NCI-H2196 (cell line): Measurements from ENCODE around the gene DCAF5.
"Not testable (repeated sequence)": the region's sequence is repeated elsewhere in the genome, so short reads cannot be mapped to it uniquely, and the experiment has no call there.

Source experiments
- DNase-seq: peaks from one replicate; lab custom pipeline; 2025; ENCODE audit not compliant: unreplicated experiment; lab: John Stamatoyannopoulos, UW

Gene DCAF5

DNA sequence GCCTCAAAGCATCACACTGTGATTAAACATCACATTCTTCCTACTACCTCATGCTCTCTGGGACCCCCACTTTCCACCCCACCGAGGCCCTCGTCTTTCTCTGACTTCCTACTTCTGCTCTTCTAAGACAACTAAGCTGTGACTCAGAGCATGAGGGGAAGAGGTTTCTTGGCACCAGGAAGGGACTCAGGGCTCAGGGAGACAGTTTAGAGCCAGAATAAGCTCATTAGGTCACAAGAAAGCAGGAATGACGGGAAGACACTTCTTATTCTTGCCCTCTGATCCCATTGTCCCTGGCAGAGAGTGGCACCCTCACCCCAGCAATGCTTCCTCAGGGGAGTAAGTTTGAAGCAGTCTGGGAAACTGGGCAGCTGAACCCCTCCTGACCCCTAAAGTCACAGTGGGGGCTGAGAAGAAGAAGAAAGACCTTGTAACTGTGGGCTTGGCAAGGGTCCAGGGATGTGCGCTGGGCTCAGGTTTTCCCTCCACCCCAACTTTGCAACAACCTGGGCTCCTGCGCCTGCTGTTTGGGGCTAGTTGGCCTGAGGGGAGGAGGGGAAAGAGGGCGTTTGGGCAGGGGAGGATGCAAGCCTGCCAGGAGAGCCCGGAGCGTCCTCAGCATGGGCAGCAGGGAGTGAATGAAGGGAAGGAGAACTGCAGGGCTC lies 109.2 kb downstream of the DCAF5 start:
- no peak for DNase-seq

DNA sequence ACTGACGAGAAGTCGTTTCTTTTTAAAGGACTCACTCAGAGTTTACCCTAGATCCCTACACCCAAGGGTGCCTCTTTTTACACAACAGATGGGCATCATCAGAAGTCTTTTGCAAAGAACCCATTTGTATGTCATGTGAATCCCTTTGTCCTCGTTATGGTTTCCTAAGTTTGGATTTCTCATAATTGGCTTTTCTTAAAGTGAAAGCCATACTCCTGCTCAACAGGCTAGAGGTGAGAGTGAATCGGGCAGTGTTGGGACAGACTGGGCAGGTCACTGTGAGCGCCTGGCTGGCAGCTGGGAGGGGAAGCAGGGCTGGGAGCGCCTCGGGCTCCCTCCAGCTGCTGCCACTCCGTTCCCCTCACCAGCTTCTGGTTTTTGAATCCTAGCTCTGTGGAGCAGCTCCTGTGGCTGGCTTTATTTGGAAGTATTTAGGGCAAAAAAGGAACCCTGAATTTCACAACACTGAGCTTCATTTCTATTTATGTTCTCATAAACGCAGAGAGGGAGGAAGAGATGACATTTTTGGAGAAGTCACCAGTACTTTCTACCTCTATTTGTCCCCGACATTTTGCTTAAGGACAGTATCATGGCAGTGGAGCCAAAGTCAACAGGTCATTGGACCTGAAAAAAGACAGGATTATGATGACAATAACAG lies 110.0 kb downstream of the DCAF5 start:
- no peak for DNase-seq

DNA sequence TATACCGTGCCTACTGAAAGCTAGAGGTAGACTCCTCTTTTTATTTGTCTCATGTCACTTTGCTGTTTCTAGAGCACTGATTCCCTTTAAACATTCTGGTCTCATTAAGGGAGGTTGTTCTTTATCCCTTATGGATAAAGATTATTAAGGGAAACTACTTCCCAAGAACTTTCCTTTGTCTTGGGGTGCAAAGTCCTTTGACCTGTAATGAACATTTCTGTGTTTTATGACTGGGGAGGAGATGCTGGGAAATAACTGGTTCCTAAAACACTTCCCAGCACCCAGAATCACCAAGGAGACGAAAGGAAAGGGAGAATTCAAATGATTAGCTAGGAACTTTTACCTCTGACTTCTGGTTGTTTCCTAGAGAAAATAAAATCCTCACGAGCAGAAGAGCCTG lies 110.6 kb downstream of the DCAF5 start:
- no peak for DNase-seq

DNA sequence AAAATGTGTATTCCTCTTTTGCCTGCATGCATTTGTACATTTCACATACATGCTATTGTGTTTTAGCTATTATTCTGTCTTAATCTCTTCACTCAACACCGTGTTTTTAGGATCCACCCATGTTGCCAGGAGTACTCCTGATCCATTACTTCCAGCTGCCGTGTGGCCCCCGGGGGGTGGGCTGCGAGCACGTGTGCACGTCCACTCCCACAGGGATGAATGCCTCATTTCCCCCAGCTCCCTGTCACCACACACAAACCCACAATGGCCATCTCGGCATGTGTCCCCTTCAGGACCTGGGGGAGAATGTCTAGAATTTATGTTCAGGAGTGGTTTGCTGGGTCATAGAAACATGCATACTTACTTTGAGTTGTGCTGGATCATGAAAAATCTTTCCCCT lies 111.1 kb downstream of the DCAF5 start:
- DNase-seq: no peak

DNA sequence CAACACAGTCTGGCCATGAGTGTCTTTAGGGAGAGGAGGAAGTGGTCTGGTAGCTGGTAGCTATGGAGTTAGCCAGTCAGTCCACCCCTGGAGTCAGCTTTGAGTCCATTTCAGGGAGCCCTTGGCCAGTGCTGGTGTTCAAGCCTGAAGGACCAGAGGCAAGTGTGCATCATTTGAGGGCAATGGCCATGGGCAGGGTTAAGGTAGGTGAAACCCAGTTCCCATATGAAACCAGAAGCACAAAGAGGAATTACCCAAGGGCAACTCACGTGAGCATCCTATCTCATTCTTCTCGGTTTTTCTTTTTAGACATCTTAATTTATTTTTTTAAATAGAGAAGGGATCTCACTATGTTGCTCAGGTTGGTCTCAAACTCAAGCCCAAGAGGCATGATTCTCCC lies 112.6 kb downstream of the DCAF5 start:
- DNase-seq: no peak

DNA sequence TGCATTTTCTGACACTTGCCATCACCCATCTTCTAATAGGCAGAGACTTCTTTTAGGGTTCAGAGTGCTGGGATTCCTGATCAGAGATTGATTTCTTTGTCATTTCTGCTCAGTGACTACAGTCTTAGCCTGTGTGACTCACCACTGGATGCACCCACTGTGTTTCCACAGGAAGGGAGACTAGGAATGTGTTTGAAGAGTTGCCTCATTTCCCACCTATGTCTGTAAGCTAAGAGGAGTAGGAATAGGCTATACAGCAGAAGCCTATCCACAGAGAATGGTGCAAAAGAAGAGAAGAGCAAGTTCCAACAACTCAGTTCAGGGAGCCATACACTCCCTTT lies 113.7 kb downstream of the DCAF5 start:
- no peak for DNase-seq

DNA sequence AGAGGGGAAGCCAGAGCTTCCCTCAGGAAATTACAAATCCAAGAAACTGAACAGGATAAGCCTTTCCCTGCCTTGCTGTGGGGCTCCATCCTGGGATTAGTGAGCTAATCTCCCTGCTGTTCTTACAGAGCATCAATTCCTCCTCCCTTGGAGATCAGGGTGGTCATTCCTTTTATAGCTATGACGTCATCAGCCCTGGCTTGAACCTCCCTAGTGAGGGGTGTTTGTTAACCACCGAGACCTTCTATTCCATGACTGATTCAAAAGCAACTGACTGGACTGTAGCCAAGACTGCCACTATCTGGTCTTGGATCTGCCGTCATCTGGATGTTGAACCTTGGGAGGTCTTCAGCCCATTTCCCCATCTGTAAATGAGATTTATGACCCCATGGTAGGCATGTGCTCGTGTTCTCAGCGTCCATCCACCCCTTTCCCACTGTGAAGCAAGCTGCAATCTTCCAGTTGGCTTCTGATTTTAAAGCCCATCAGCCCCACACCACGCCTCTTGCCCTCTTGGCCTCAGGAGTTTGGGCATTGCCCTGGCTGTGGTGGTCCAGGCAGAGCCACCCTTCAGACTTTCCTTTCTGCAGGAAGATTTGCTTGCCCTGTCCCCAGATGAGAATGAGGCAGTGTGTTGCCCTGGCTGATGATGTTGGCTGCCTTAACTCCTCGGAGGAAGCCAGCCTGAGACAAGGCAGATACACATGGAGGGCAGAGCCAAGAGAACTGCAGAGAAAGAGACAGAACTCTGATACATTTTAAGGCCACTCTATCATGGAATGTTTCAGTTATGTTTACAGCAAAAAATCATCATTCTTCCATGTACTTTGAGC lies 114.2 kb downstream of the DCAF5 start:
- DNase-seq: no peak

DNA sequence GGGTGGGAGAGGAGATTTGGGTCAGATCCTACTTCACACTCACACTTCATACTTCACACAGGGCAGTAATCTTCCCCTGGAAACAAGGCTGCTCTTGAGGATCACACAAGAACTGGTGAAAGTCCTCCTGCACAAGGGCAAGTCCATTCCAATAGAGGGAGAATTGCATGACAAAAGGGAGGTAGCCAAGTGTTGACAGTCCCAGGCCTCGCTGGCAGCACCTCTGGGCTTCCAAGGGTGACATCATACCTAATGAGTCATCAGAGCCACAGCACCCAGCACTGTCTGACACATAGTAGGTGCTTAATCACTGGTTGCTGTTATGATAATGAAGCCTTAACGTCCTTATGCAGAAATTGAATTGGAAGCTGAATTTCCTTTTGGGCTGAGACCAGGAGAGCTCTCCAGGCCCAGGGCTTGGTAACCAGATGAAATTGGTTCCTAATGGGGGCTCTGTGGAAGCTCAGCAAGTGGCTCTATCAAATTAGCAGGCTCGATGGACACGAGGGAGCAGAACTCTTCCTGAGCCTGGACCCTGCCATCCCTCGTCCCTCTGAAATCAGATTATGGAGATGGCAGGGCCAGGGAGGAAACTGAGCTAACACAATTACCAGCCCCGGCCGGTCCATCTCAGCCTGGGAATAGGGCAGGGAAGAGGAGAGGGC lies 115.0 kb downstream of the DCAF5 start:
- no peak for DNase-seq

DNA sequence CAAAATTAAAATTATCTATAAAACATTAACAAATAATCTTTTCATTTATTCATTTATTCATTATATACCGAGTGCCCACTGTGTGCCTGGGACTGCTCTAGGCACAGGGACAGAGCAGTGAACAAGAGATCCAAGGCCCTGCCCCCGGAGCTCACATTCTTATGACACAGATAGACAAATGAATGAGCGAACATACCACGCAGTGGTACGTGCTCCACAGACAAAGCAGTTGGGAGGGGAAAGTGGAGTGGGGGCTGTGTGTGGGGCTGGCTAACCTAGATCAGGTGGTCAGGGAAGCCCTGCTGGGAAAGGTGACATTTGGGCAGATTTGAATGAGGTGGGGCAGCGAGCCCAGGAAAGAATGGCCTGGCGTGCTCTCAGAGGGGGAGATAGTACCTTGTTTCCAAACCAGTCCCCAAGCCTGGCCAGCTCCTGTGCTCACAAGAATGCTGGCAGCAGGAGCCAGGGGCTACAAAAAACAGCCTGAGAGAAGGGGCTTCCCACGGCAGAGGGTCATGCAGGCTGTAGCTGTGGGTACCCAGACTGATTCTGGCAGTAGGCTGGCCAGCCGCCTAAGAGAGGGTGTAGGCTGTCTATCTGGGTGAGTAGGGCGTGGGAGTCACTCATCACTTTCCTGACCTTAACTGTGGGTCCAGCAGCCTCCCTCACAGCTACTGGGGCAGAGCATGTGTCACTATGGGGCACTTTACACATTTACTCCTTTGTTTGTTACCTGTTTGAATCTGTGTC lies 116.0 kb downstream of the DCAF5 start:
- DNase-seq: no peak

DNA sequence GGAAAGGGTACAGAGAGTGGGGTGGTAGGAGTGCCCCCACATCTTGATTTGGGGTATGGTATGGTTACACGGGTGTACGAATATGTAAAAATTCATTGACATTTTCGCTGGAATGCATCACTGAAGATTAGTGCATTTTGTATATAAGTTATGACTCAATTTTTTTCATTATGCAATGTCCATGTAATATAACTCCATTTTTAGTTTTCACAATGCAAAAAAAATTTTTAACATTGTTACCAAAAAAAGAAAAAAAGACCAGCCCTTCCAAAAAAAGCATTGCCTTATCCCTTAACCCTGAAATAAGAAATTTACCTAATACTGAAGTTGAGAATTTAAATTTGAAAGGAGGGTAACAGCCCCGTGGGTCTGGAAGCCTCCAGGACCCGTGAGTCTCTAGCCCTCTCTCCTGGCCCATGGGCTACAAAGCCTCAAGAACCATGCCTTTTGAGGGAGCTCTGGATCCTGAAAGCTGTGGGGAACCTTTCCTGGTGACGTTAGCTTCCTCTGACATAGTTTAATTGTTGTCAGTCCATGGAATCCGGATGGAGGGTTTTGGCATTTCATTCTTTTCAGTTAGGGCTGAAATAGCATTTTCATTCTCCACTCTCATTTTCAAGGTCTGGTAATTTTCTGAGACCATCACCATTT lies 118.2 kb downstream of the DCAF5 start:
- DNase-seq: no peak

DNA sequence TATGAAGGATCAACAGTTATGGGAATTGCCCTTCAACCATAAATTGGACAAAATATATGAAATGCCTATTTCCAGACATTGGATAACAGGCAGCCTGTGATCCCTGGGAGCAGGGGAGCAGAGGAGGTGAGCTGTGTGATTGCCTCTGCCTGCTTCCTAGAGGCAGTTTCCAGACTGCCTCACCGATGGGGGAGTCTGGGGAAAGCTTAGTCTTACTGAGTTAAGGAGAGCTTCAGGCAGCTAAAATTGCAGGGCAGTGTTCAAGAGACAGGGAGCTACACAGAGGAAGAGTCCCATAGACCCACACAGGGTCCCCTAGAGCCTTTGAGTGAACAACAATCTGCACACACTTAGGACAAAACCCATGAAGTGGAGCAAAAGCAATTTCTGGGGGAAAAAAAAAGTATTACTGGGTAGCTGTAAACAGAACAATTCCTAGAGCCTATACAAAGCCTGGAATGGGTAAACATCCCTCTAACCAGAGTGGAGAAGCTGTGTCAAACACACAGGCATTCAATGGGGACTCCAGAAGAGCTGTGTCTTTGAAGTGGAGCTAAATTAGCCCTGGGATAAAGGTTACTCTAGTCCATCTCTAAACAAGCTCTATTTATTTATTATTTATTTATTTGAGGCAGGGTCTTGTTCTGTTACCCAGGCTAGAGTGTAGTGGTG lies 125.5 kb downstream of the DCAF5 start:
- DNase-seq: no peak

DNA sequence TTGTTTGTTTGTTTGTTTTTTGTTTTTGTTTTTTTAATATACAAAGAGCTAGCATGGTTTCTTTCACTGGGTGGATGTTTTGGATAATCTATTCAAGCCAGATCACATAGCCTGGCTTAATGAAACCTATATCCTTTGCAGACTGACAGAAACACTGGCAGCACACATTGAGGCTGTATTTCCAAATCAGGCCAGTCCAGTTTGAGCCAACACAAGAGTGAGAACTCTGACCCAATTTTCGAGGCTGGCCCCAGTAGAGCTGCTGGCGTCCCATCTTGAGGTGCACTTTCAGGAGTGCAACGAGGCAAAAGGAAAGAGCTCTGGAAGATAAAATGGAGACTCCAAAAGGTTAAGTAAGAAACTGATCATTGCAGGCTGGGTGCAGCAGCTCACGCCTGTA lies 129.9 kb downstream of the DCAF5 start:
- DNase-seq: no peak

DNA sequence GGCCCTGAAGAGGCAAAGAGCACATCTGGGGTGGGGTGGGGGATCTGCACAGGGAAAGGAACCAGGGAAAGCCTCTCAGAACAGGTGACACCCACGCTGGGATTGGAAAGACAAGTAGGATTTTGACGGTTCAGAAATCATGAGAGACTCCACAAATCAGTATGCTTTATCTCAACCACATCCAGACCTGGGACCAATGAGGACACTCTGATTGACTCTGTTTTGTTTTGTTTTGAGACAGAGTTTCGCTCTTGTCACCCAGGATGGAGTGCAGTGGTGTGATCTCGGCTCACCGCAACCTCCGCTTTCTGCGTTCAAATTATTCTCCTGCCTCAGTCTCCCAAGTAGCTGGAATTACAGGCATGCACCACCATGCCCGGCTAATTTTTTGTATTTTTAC lies 130.8 kb downstream of the DCAF5 start:
- not testable (repeated sequence) for DNase-seq

DNA sequence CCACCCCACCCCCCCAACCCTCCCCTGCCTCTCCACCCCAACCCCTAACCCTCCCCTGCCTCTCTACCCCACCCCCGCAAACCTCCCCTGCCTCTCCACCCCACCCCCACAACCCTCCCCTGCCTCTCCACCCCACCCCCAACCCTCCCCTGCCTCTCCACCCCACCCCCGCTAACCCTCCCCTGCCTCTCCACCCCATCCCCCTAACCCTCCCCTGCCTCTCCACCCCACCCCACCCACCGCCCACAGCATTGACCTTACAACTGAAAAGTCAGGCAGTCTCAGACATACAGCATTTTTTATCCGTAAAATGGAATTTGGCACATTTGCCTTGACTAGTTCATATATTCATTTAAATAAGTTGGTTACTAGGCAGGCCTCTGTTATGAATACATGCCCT lies 135.2 kb downstream of the DCAF5 start:
- DNase-seq: no peak

DNA sequence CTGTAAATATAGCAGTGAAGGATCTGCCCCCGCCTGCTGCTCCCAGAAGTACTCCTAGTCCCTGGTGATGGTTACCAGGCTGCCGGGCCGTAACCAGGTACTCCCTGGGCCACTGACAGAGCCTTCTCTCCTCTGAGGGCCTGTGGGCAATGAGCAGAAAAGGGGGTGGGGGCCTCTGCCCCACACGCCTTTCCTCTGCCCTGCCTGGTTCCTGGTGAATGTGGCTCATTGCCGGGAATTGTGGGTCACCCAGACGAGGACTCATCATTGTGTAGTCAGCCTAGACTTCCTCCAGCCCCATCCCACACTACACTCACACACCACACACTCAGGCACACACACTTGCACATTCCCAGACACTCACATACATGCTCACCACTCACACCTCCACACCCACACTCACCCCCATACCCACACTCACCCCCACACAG lies 138.1 kb downstream of the DCAF5 start:
- DNase-seq: no peak

DNA sequence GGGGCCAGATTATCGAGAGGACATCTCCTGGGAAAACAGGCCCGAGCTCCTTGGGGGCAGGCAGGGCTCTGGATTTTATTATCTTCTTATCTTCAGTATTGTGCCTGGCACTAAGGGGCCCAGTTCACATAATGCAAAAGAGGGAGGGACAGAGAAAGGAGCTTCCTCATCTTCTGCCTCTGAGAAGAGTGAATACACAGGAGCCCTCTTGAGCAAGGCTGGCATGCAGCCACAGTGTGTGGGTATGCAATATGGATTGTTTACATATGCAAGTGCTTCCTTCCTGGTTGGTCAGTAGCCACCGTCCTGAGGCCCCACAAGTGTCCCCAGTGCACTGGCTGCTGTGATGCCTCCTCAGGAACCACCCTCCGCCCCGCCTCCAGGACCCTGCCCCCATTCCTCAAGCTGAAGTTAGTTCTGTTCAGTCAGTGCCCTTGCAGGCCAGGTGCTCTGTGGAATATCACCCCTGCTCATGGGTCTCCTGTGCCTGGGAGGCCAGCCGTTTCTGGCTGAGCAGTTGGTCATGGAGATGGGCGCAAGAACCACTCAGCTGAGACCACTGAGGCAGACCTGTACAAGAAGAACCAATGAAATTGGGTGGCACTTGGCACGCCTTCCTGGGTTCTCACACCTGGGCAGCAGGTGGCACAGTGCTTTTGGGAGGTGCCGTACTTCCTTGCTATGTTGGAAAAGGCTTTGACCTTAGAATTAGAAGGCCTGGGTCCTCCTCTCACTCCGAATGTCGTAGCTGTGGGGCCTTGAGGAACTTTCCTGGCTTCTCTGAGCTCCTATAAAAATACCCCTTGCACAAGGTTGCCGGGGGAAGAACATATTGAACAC lies 138.8 kb downstream of the DCAF5 start:
- peak; percentile 81 for DNase-seq

DNA sequence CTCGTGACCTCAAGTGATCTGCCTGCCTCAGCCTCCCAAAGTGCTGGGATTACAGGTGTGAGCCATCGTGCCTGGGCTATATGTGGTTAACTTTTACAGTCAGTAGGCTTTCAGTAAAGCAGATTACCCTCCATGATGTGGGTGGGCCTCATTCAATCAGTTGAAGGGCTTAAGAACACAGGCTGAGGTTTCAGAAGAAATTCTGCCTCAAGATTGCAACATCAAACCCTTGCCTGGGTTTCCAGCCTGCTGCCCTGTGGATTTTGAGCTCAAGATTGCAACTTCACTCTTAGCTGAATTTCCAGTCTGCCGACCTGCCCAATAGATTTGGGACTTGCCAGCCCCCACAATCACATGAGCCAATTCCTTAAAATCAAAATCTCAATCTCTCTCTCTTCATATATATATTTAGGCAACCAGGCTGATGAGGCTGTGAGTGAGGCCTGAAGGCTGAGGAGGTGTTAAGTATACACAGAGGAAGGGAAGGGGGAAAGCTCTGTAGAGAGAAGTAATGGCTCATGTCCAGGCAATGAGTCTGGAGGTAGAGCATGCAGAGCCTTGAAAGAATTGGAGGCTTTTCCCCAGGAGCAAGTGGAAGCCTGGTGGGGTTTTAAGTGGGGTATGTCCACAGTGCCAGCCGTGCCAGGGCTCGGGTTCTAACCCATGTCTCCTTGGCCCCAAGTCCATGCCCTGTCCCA lies 140.5 kb downstream of the DCAF5 start:
- no peak for DNase-seq

DNA sequence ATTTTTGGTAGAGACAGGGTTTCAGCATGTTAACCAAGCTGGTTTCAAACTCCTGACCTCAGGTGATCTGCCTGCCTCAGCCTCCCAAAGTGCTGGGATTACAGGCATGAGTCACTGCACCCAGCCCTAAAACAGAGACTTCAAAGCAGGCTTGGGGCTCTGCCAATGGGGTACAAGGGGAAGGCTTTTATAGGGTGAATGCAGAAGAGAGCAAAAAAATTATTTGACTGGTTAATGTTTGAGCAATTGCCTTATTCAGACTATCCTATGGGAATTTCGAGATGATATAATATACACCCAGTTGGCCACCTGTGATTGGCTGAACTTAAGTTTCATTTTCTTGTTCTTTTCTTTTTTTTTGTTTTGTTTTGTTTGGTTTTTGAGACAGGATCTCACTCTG lies 142.3 kb downstream of the DCAF5 start:
- no peak for DNase-seq
